Measurements from ENCODE around the gene NUBP1.
"Not testable (repeated sequence)": the region's sequence is repeated elsewhere in the genome, so short reads cannot be mapped to it uniquely, and the experiment has no call there.

NUBP1 gene

GRCh38 chr16:10776280-10776679 is 32.6 kb downstream of the NUBP1 start:
- H3K4me3 ChIP-seq (ENCODE audit: low read depth, low read length) = no peak overlapping the region
- peak; percentile 69 for DNase-seq (ENCODE audit: low read depth)
- TF ChIP-seq CTCF (IDR thresholded peaks at IDR 0.05; ENCODE audit: low read depth, low read length, missing control alignments) = no peak

- DNase-seq (ENCODE audit: low read depth) = not testable (repeated sequence)
Observed at GRCh38 chr16:10776923-10777322, 33.3 kb downstream of the NUBP1 start.

GRCh38 chr16:10777356-10777755 is 33.7 kb downstream of the NUBP1 start:
- TF ChIP-seq CTCF (IDR thresholded peaks at IDR 0.05; ENCODE audit: low read depth, low read length, missing control alignments) = no peak
- DNase-seq (ENCODE audit: low read depth) = no peak
- no peak overlapping the region for H3K4me3 ChIP-seq (ENCODE audit: low read depth, low read length)

More at GRCh38 chr16:10776923-10777322, 33.3 kb downstream of the NUBP1 start:
- H3K4me3 ChIP-seq (ENCODE audit: low read depth, low read length) = not testable (repeated sequence)

GRCh38 chr16:10779908-10780307 is 36.3 kb downstream of the NUBP1 start:
- DNase-seq (ENCODE audit: low read depth); H3K4me3 ChIP-seq (ENCODE audit: low read depth, low read length): not testable (repeated sequence)

- no peak for TF ChIP-seq CTCF (IDR thresholded peaks at IDR 0.05; ENCODE audit: low read depth, low read length, missing control alignments)
- DNase-seq (ENCODE audit: low read depth) = no peak
- no peak overlapping the region for H3K4me3 ChIP-seq (ENCODE audit: low read depth, low read length)
Observed at GRCh38 chr16:10780628-10781027, 37.0 kb downstream of the NUBP1 start.

- no peak for TF ChIP-seq CTCF (IDR thresholded peaks at IDR 0.05; ENCODE audit: low read depth, low read length, missing control alignments)
- no peak overlapping the region for H3K4me3 ChIP-seq (ENCODE audit: low read depth, low read length)
- DNase-seq (ENCODE audit: low read depth) = no peak
Observed at GRCh38 chr16:10782628-10783027, 39.0 kb downstream of the NUBP1 start.

- H3K4me3 ChIP-seq (ENCODE audit: low read depth, low read length) = no peak overlapping the region
- no peak for DNase-seq (ENCODE audit: low read depth)
- no peak for TF ChIP-seq CTCF (IDR thresholded peaks at IDR 0.05; ENCODE audit: low read depth, low read length, missing control alignments)
Observed at GRCh38 chr16:10787304-10787703, 43.7 kb downstream of the NUBP1 start.

GRCh38 chr16:10788630-10789029 is 45.0 kb downstream of the NUBP1 start:
- not testable (repeated sequence) for DNase-seq (ENCODE audit: low read depth); H3K4me3 ChIP-seq (ENCODE audit: low read depth, low read length)

- TF ChIP-seq CTCF (IDR thresholded peaks at IDR 0.05; ENCODE audit: low read depth, low read length, missing control alignments) = no peak
Observed at GRCh38 chr16:10791048-10791447, 47.4 kb downstream of the NUBP1 start.

More at GRCh38 chr16:10791048-10791447, 47.4 kb downstream of the NUBP1 start:
- no peak overlapping the region for H3K4me3 ChIP-seq (ENCODE audit: low read depth, low read length)
- DNase-seq (ENCODE audit: low read depth) = peak; percentile 56

Data from GM12864 (cell line).